Measurements from ENCODE around the gene DFFB. TPM values are rescaled to one million over a fixed set of nuclear protein-coding genes. Genes with fewer than 3 reads are reported as not detected.

The DFFB gene
- total and polyA plus RNA-seq, 5 donors from 2014 or later: 11.2 to 15.4 (median 13.2) TPM

GRCh38 chr1:3904006-3904842, 46.9 kb downstream of the DFFB start:
- Histone ChIP-seq H3K27ac (ENCODE audit: insufficient read depth, low read length, poor library complexity, severe bottlenecking) (peak overlapping the region; percentile 93), H3K4me3 (ENCODE audit: low read depth, low read length) (no peak overlapping the region), H3K36me3 (ENCODE audit: control insufficient read depth, insufficient read depth, low read length) (no peaks in the 10 kb centered on the region), H3K9me3 (ENCODE audit: control insufficient read depth in 2 of 2, low read length in 2 of 2) (no peaks in the 10 kb centered on the region), H3K27me3 (ENCODE audit: control insufficient read depth, insufficient read depth, low read length) (no peaks in the 10 kb centered on the region), H3K4me1 (ENCODE audit: control insufficient read depth, insufficient read depth, low read length, poor library complexity, severe bottlenecking) (peaks cover 40% of the 10 kb centered on the region)
- DNase-seq (no peak), ATAC-seq (ENCODE audit: low read depth in 2 of 2) (no peak)
- Mint-ChIP-seq H3K9me3 (peaks cover 0 to 1% (median 0%) of the 10 kb centered on the region in 7 donors), H3K36me3 (no peaks in the 10 kb centered on the region), H3K27me3 (no peaks in the 10 kb centered on the region), H3K27ac (peak overlapping the region; percentile 91 to 98 (median 95)), H3K4me1 (peaks cover 0 to 43% (median 24%) of the 10 kb centered on the region in 4 donors), H3K4me3 (peak overlapping the region in 1 of 4 donors; percentile 96)

- peaks cover 0 to 40% (median 23%) of the 10 kb centered on the region in 4 donors for H3K4me1 Mint-ChIP-seq
- no peak overlapping the region for H3K4me3 Mint-ChIP-seq
Observed at GRCh38 chr1:3904843-3905185, 47.5 kb downstream of the DFFB start.

GRCh38 chr1:3905266-3905952, 48.1 kb downstream of the DFFB start:
- Mint-ChIP-seq H3K27ac (peak overlapping the region in 1 of 3 donors; percentile 66), H3K4me3 (no peak overlapping the region), H3K27me3 (no peaks in the 10 kb centered on the region), H3K9me3 (peaks cover 0 to 1% (median 0%) of the 10 kb centered on the region in 7 donors), H3K36me3 (no peaks in the 10 kb centered on the region), H3K4me1 (peaks cover 0 to 36% (median 21%) of the 10 kb centered on the region in 4 donors)
- Histone ChIP-seq H3K27me3 (ENCODE audit: control insufficient read depth, insufficient read depth, low read length) (no peaks in the 10 kb centered on the region), H3K27ac (ENCODE audit: insufficient read depth, low read length, poor library complexity, severe bottlenecking) (no peak overlapping the region), H3K4me3 (ENCODE audit: low read depth, low read length) (no peak overlapping the region), H3K9me3 (ENCODE audit: control insufficient read depth in 2 of 2, low read length in 2 of 2) (no peaks in the 10 kb centered on the region), H3K36me3 (ENCODE audit: control insufficient read depth, insufficient read depth, low read length) (no peaks in the 10 kb centered on the region), H3K4me1 (ENCODE audit: control insufficient read depth, insufficient read depth, low read length, poor library complexity, severe bottlenecking) (peaks cover 35% of the 10 kb centered on the region)
- no peak for ATAC-seq (ENCODE audit: low read depth in 2 of 2)
- no peak for DNase-seq

More at GRCh38 chr1:3904843-3905185, 47.5 kb downstream of the DFFB start:
- H3K4me1 ChIP-seq (ENCODE audit: control insufficient read depth, insufficient read depth, low read length, poor library complexity, severe bottlenecking): peaks cover 35% of the 10 kb centered on the region
- ATAC-seq (ENCODE audit: low read depth in 2 of 2) (no peak), DNase-seq (no peak)
- no peaks in the 10 kb centered on the region for H3K27me3 ChIP-seq (ENCODE audit: control insufficient read depth, insufficient read depth, low read length)
- peaks cover 0 to 1% (median 0%) of the 10 kb centered on the region in 7 donors for H3K9me3 Mint-ChIP-seq
- no peaks in the 10 kb centered on the region for H3K9me3 ChIP-seq (ENCODE audit: control insufficient read depth in 2 of 2, low read length in 2 of 2)
- H3K27me3 Mint-ChIP-seq: no peaks in the 10 kb centered on the region
- H3K36me3 Mint-ChIP-seq: no peaks in the 10 kb centered on the region
- H3K27ac Mint-ChIP-seq: peak overlapping the region in 1 of 3 donors; percentile 23
- H3K4me3 ChIP-seq (ENCODE audit: low read depth, low read length): no peak overlapping the region
- no peak overlapping the region for H3K27ac ChIP-seq (ENCODE audit: insufficient read depth, low read length, poor library complexity, severe bottlenecking)
- H3K36me3 ChIP-seq (ENCODE audit: control insufficient read depth, insufficient read depth, low read length): no peaks in the 10 kb centered on the region

- no peaks in the 10 kb centered on the region for H3K27me3 ChIP-seq (ENCODE audit: control insufficient read depth, insufficient read depth, low read length)
- H3K36me3 ChIP-seq (ENCODE audit: control insufficient read depth, insufficient read depth, low read length): no peaks in the 10 kb centered on the region
- Mint-ChIP-seq H3K4me1 (peaks cover 0 to 34% (median 21%) of the 10 kb centered on the region in 4 donors), H3K9me3 (no peaks in the 10 kb centered on the region), H3K27ac (no peak overlapping the region), H3K27me3 (no peaks in the 10 kb centered on the region), H3K4me3 (no peak overlapping the region), H3K36me3 (no peaks in the 10 kb centered on the region)
- ATAC-seq (ENCODE audit: low read depth in 2 of 2) (no peak), DNase-seq (no peak)
- no peak overlapping the region for H3K4me3 ChIP-seq (ENCODE audit: low read depth, low read length)
- H3K4me1 ChIP-seq (ENCODE audit: control insufficient read depth, insufficient read depth, low read length, poor library complexity, severe bottlenecking): peaks cover 38% of the 10 kb centered on the region
- no peak overlapping the region for H3K27ac ChIP-seq (ENCODE audit: insufficient read depth, low read length, poor library complexity, severe bottlenecking)
- H3K9me3 ChIP-seq (ENCODE audit: control insufficient read depth in 2 of 2, low read length in 2 of 2): no peaks in the 10 kb centered on the region
Observed at GRCh38 chr1:3905953-3906671, 48.8 kb downstream of the DFFB start.

GRCh38 chr1:3906672-3907020, 49.4 kb downstream of the DFFB start:
- no peak for ATAC-seq (ENCODE audit: low read depth in 2 of 2)

GRCh38 chr1:3907031-3907534, 49.8 kb downstream of the DFFB start:
- no peak overlapping the region for H3K4me3 Mint-ChIP-seq
- Histone ChIP-seq H3K9me3 (ENCODE audit: control insufficient read depth in 2 of 2, low read length in 2 of 2) (no peaks in the 10 kb centered on the region), H3K4me3 (ENCODE audit: low read depth, low read length) (no peak overlapping the region), H3K27ac (ENCODE audit: insufficient read depth, low read length, poor library complexity, severe bottlenecking) (no peak overlapping the region), H3K27me3 (ENCODE audit: control insufficient read depth, insufficient read depth, low read length) (no peaks in the 10 kb centered on the region), H3K4me1 (ENCODE audit: control insufficient read depth, insufficient read depth, low read length, poor library complexity, severe bottlenecking) (peaks cover 30% of the 10 kb centered on the region), H3K36me3 (ENCODE audit: control insufficient read depth, insufficient read depth, low read length) (no peaks in the 10 kb centered on the region)
- H3K27me3 Mint-ChIP-seq: peaks cover 3% of the 10 kb centered on the region
- H3K4me1 Mint-ChIP-seq: peaks cover 0 to 28% (median 18%) of the 10 kb centered on the region in 4 donors
- no peaks in the 10 kb centered on the region for H3K36me3 Mint-ChIP-seq
- no peak for ATAC-seq (ENCODE audit: low read depth in 2 of 2)
- no peaks in the 10 kb centered on the region for H3K9me3 Mint-ChIP-seq
- no peak overlapping the region for H3K27ac Mint-ChIP-seq
- DNase-seq: no peak

More at GRCh38 chr1:3906672-3907020, 49.4 kb downstream of the DFFB start:
- Histone ChIP-seq H3K27me3 (ENCODE audit: control insufficient read depth, insufficient read depth, low read length) (no peaks in the 10 kb centered on the region), H3K4me3 (ENCODE audit: low read depth, low read length) (no peak overlapping the region), H3K27ac (ENCODE audit: insufficient read depth, low read length, poor library complexity, severe bottlenecking) (no peak overlapping the region), H3K36me3 (ENCODE audit: control insufficient read depth, insufficient read depth, low read length) (no peaks in the 10 kb centered on the region), H3K9me3 (ENCODE audit: control insufficient read depth in 2 of 2, low read length in 2 of 2) (no peaks in the 10 kb centered on the region), H3K4me1 (ENCODE audit: control insufficient read depth, insufficient read depth, low read length, poor library complexity, severe bottlenecking) (peaks cover 35% of the 10 kb centered on the region)
- no peak overlapping the region for H3K4me3 Mint-ChIP-seq
- H3K9me3 Mint-ChIP-seq: no peaks in the 10 kb centered on the region
- DNase-seq: no peak
- no peak overlapping the region for H3K27ac Mint-ChIP-seq
- no peaks in the 10 kb centered on the region for H3K36me3 Mint-ChIP-seq
- peaks cover 0 to 31% (median 21%) of the 10 kb centered on the region in 4 donors for H3K4me1 Mint-ChIP-seq
- H3K27me3 Mint-ChIP-seq: no peaks in the 10 kb centered on the region

GRCh38 chr1:3907621-3908165, 50.4 kb downstream of the DFFB start:
- H3K27me3 ChIP-seq (ENCODE audit: control insufficient read depth, insufficient read depth, low read length): no peaks in the 10 kb centered on the region
- Mint-ChIP-seq H3K36me3 (no peaks in the 10 kb centered on the region), H3K4me1 (peaks cover 0 to 22% (median 13%) of the 10 kb centered on the region in 4 donors), H3K27ac (peak overlapping the region in 1 of 3 donors; percentile 20), H3K27me3 (peaks cover 4% of the 10 kb centered on the region), H3K4me3 (no peak overlapping the region), H3K9me3 (no peaks in the 10 kb centered on the region)
- no peak for DNase-seq
- H3K4me3 ChIP-seq (ENCODE audit: low read depth, low read length): no peak overlapping the region
- H3K9me3 ChIP-seq (ENCODE audit: control insufficient read depth in 2 of 2, low read length in 2 of 2): no peaks in the 10 kb centered on the region
- no peak for ATAC-seq (ENCODE audit: low read depth in 2 of 2)
- H3K4me1 ChIP-seq (ENCODE audit: control insufficient read depth, insufficient read depth, low read length, poor library complexity, severe bottlenecking): peaks cover 24% of the 10 kb centered on the region
- no peak overlapping the region for H3K27ac ChIP-seq (ENCODE audit: insufficient read depth, low read length, poor library complexity, severe bottlenecking)
- H3K36me3 ChIP-seq (ENCODE audit: control insufficient read depth, insufficient read depth, low read length): no peaks in the 10 kb centered on the region
